Measurements from ENCODE around the gene MAN1B1.

Gene MAN1B1

GRCh38 chr9:137086531-137087408, at the start of gene MAN1B1:
Gene MAN1B1, plus strand, starts transcription at chr9:137086985. Its CDS starts 15 bp downstream, at chr9:137087000.
- DNase-seq (ENCODE audit: low spot score): peak; percentile 94

- no peak for DNase-seq (ENCODE audit: low spot score)
Measured at GRCh38 chr9:137037035-137037434, 49.8 kb upstream of the MAN1B1 start.

- no peak for DNase-seq (ENCODE audit: low spot score)
Measured at GRCh38 chr9:137037483-137037882, 49.3 kb upstream of the MAN1B1 start.

GRCh38 chr9:137038916-137039315, 47.9 kb upstream of the MAN1B1 start:
- DNase-seq (ENCODE audit: low spot score): no peak

- DNase-seq (ENCODE audit: low spot score): no peak
Measured at GRCh38 chr9:137039611-137040366, 47.0 kb upstream of the MAN1B1 start.

GRCh38 chr9:137040568-137040967, 46.2 kb upstream of the MAN1B1 start:
- DNase-seq (ENCODE audit: low spot score): no peak

GRCh38 chr9:137041124-137041523, 45.7 kb upstream of the MAN1B1 start:
- DNase-seq (ENCODE audit: low spot score): no peak

- DNase-seq (ENCODE audit: low spot score): no peak
Measured at GRCh38 chr9:137042751-137043727, 43.7 kb upstream of the MAN1B1 start.

- DNase-seq (ENCODE audit: low spot score): no peak
Measured at GRCh38 chr9:137044037-137044436, 42.7 kb upstream of the MAN1B1 start.

- no peak for DNase-seq (ENCODE audit: low spot score)
Measured at GRCh38 chr9:137044502-137045177, 42.1 kb upstream of the MAN1B1 start.

GRCh38 chr9:137045294-137046087, 41.3 kb upstream of the MAN1B1 start:
- no peak for DNase-seq (ENCODE audit: low spot score)

- DNase-seq (ENCODE audit: low spot score): peak; percentile 59
Measured at GRCh38 chr9:137046088-137046787, 40.5 kb upstream of the MAN1B1 start, which contains the start of gene NPDC1. Gene NPDC1, minus strand, starts transcription at chr9:137046177. Its CDS starts 188 bp downstream, at chr9:137045989.

- DNase-seq (ENCODE audit: low spot score): no peak
Measured at GRCh38 chr9:137048655-137049543, 37.9 kb upstream of the MAN1B1 start.

GRCh38 chr9:137049544-137050449, 37.0 kb upstream of the MAN1B1 start:
- DNase-seq (ENCODE audit: low spot score): no peak

GRCh38 chr9:137050570-137050969, 36.2 kb upstream of the MAN1B1 start:
- DNase-seq (ENCODE audit: low spot score): no peak

GRCh38 chr9:137051145-137051724, 35.5 kb upstream of the MAN1B1 start:
- DNase-seq (ENCODE audit: low spot score): no peak

- no peak for DNase-seq (ENCODE audit: low spot score)
Measured at GRCh38 chr9:137052293-137052692, 34.5 kb upstream of the MAN1B1 start.

All from pons (tissue), 1 donor.